C1 segment of cervical spinal cord (tissue), 14 donors: ENCODE results near the gene TMEM53.

Source experiments
- DNase-seq, 14 donors: peaks; one replicate each; lab custom pipeline; 2025; lab: John Stamatoyannopoulos, UW

TMEM53 gene

GRCh38 chr1:44630116-44630515 lies 44.2 kb downstream of the TMEM53 start:
- no peak for DNase-seq

- DNase-seq = no peak
Measured at GRCh38 chr1:44628962-44629756, 45.1 kb downstream of the TMEM53 start.

GRCh38 chr1:44625348-44625747 lies 48.9 kb downstream of the TMEM53 start:
- DNase-seq = no peak

- no peak for DNase-seq
Measured at GRCh38 chr1:44624268-44624901, 49.9 kb downstream of the TMEM53 start.

GRCh38 chr1:44621841-44622286 lies 52.4 kb downstream of the TMEM53 start:
- DNase-seq = no peak

GRCh38 chr1:44620072-44620471 lies 54.2 kb downstream of the TMEM53 start:
- no peak for DNase-seq

GRCh38 chr1:44619261-44619900 lies 54.9 kb downstream of the TMEM53 start:
- DNase-seq = no peak

GRCh38 chr1:44617703-44618029 lies 56.6 kb downstream of the TMEM53 start:
- no peak for DNase-seq

GRCh38 chr1:44616991-44617702 lies 57.1 kb downstream of the TMEM53 start:
- no peak for DNase-seq

- no peak for DNase-seq
Measured at GRCh38 chr1:44616284-44616990, 57.8 kb downstream of the TMEM53 start.

- DNase-seq = no peak
Measured at GRCh38 chr1:44613941-44614340, 60.3 kb downstream of the TMEM53 start.

GRCh38 chr1:44611866-44612265 lies 62.4 kb downstream of the TMEM53 start:
- DNase-seq = no peak

- DNase-seq = no peak
Measured at GRCh38 chr1:44611419-44611818, 62.9 kb downstream of the TMEM53 start.

- DNase-seq = no peak
Measured at GRCh38 chr1:44610527-44611148, 63.6 kb downstream of the TMEM53 start.

GRCh38 chr1:44609768-44610526 lies 64.3 kb downstream of the TMEM53 start:
- DNase-seq = no peak

GRCh38 chr1:44609412-44609767 lies 64.9 kb downstream of the TMEM53 start:
- peak in 4 of 14 donors; percentile 17 to 29 (median 24) for DNase-seq

GRCh38 chr1:44608141-44608540 lies 66.1 kb downstream of the TMEM53 start:
- DNase-seq = no peak

- DNase-seq = no peak
Measured at GRCh38 chr1:44606701-44607281, 67.5 kb downstream of the TMEM53 start.

GRCh38 chr1:44605914-44606615 lies 68.2 kb downstream of the TMEM53 start:
- DNase-seq = no peak
